ENCODE measurements around the gene OPCML.

DNA sequence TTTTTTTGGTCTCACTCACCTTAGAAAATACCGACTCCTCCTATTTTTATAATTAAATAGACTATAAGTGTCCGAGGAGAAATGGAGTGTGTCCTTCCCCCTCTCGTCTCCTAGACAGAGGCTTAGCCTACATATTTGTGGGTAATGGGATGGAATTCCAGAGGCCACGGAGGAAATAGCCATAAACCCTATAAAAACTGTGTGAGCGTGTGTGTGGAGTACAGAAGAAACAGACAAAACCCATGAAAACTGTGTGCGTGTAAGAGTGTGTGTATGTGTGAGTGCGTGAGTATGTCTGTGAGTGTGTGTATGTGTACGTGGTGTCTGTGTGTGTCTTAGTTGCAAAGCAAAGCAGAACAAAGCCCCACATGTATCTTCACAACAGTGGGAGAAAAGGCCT, 883.5 kb downstream of the OPCML start:
- TF ChIP-seq EZH2 (IDR thresholded peaks at IDR 0.05; ENCODE audit: low read length): no peak
- TF ChIP-seq, protein P1, sequence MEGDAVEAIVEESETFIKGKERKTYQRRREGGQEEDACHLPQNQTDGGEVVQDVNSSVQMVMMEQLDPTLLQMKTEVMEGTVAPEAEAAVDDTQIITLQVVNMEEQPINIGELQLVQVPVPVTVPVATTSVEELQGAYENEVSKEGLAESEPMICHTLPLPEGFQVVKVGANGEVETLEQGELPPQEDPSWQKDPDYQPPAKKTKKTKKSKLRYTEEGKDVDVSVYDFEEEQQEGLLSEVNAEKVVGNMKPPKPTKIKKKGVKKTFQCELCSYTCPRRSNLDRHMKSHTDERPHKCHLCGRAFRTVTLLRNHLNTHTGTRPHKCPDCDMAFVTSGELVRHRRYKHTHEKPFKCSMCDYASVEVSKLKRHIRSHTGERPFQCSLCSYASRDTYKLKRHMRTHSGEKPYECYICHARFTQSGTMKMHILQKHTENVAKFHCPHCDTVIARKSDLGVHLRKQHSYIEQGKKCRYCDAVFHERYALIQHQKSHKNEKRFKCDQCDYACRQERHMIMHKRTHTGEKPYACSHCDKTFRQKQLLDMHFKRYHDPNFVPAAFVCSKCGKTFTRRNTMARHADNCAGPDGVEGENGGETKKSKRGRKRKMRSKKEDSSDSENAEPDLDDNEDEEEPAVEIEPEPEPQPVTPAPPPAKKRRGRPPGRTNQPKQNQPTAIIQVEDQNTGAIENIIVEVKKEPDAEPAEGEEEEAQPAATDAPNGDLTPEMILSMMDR (optimal IDR thresholded peaks at IDR 0.05 in 1 of 3, IDR thresholded peaks at IDR 0.05 in 1 of 3, conservative IDR thresholded peaks at IDR 0.05 in 1 of 3; ENCODE audit: extremely low read depth in 1 of 3, insufficient read depth in 2 of 3, low read length in 3 of 3): no peak

Measured in keratinocyte (primary cell).